PC-9 (cell line): ENCODE results near the gene CAT. TPM values are rescaled to one million over a fixed set of nuclear protein-coding genes. Genes with fewer than 3 reads are reported as not detected.
A peak's percentile ranks its signal among the peaks of the same experiment; 100 is the strongest.

Experiments
- BruUV-seq: library from RNA; stranded (reverse); fragments of 400-500 nt; replicated peaks from 2 replicates; lab custom pipeline; 2021; lab: Mats Ljungman, UMichigan
- CTCF ChIA-PET: fragments of 300-600 bp; sonication (Branson Sonifier 250); formaldehyde crosslinking; loops from one replicate; lab custom pipeline; 2022; ENCODE audit warnings: antibody characterized with exemption; lab: Charles Lee
- POLR2A ChIA-PET: fragments of 300-600 bp; sonication (Branson Sonifier 250); formaldehyde crosslinking; loops from one replicate; lab custom pipeline; 2022; ENCODE audit warnings: antibody characterized with exemption; ENCODE audit not compliant: unreplicated experiment; lab: Charles Lee
- DNase-seq, 2 experiments: peaks; one replicate each; pipeline versions ENCODE4 v3.0.0 to v3.0.0-alpha.2; 2015 to 2022; ENCODE audit warnings: mixed read lengths in 1 of 2
- H2AFZ ChIP-seq: fragments of 200-600 bp; sonication (generic); 2 replicates; pipeline ENCODE4 v1.8.1; 2017; ENCODE audit warnings: antibody characterized with exemption
- H3F3A ChIP-seq: fragments of 200-600 bp; sonication (generic); 2 replicates; pipeline ENCODE4 v1.8.1; 2017; ENCODE audit warnings: antibody characterized with exemption, mild to moderate bottlenecking, low read depth; ENCODE audit not compliant: insufficient read depth
- H3K27ac ChIP-seq: fragments of 200-600 bp; sonication (generic); 2 replicates; pipeline ENCODE4 v1.6.1; 2016; ENCODE audit warnings: mixed run types
- H3K27me3 ChIP-seq: fragments of 200-600 bp; sonication (generic); 2 replicates; pipeline ENCODE4 v1.6.1; 2016; ENCODE audit warnings: low read depth, mixed run types; ENCODE audit not compliant: insufficient read depth
- H3K36me3 ChIP-seq: fragments of 200-600 bp; sonication (generic); 2 replicates; pipeline ENCODE4 v1.6.1; 2016; ENCODE audit warnings: low read depth, mixed run types
- H3K4me1 ChIP-seq: fragments of 200-600 bp; sonication (generic); replicated peaks from 2 replicates; pipeline ENCODE4 v1.6.1; 2016; ENCODE audit warnings: mixed run types; ENCODE audit not compliant: insufficient read depth
- H3K4me2 ChIP-seq: fragments of 200-600 bp; sonication (generic); 2 replicates; pipeline ENCODE4 v1.6.1; 2017; ENCODE audit warnings: mixed run types
- H3K4me3 ChIP-seq: fragments of 200-600 bp; sonication (generic); 2 replicates; pipeline ENCODE4 v1.6.1; 2016; ENCODE audit warnings: mixed run types
- H3K79me2 ChIP-seq: fragments of 200-600 bp; sonication (generic); 2 replicates; pipeline ENCODE4 v1.6.1; 2017; ENCODE audit warnings: low read depth, mixed run types
- H3K9me2 ChIP-seq: fragments of 200-600 bp; sonication (generic); 2 replicates; pipeline ENCODE4 v1.8.1; 2017; ENCODE audit warnings: mild to moderate bottlenecking; ENCODE audit not compliant: insufficient read depth
- H3K9me3 ChIP-seq: fragments of 200-600 bp; sonication (generic); 2 replicates; pipeline ENCODE4 v1.8.1; 2016; ENCODE audit warnings: low read depth; ENCODE audit not compliant: insufficient read depth
- H4K20me1 ChIP-seq: fragments of 200-600 bp; sonication (generic); 2 replicates; pipeline ENCODE4 v1.8.1; 2017; ENCODE audit not compliant: insufficient read depth
- CTCF ChIP-seq: fragments of 200-600 bp; sonication (generic); conservative IDR thresholded peaks from 2 replicates; pipeline ENCODE4 v1.6.1; 2017; ENCODE audit warnings: mixed run types, antibody characterized with exemption, mild to moderate bottlenecking, moderate library complexity
- EZH2 ChIP-seq: fragments of 200-600 bp; sonication (generic); IDR thresholded peaks from 2 replicates; pipeline ENCODE4 v1.8.0; 2017; ENCODE audit warnings: antibody characterized with exemption, low read depth
- intact Hi-C: fragments of 100-400 bp; cut with micrococcal nuclease; formaldehyde crosslinking; loops from one replicate; pipeline ENCODE4 v1.10.0; 2022; ENCODE audit not compliant: unreplicated experiment
- total RNA-seq: library from RNA; stranded (reverse); gene quantifications from 2 replicates; pipeline ENCODE4 v1.2.3, GENCODE V29; 2021

CAT gene
- total RNA-seq, 1 experiment from 2014 or later = 63.4 TPM

- Histone ChIP-seq H2AFZ (no peak overlapping the region), H3F3A (no peaks in the 10 kb centered on the region), H3K4me2 (no peak overlapping the region), H3K79me2 (peaks cover 50% of the 10 kb centered on the region), H3K9me3 (no peaks in the 10 kb centered on the region; the same call in 1 of the 2 replicates), H3K4me1 (no peaks in the 10 kb centered on the region), H4K20me1 (no peaks in the 10 kb centered on the region), H3K9me2 (no peaks in the 10 kb centered on the region; the same call in 1 of the 2 replicates), H3K4me3 (no peak overlapping the region), H3K27me3 (no peaks in the 10 kb centered on the region), H3K36me3 (peaks cover 32% of the 10 kb centered on the region), H3K27ac (no peak overlapping the region)
- ChIA-PET POLR2A (no interaction called here), CTCF (no interaction called here)
- no TSS peak for BruUV-seq
- intact Hi-C loops = no loop called here
- TF ChIP-seq CTCF (no peak), EZH2 (no peak)
- DNase-seq = peak in 1 of 2 experiments; percentile 21
Measured at GRCh38 chr11:34447044-34447443, 8.3 kb downstream of the CAT start.

- peaks cover 38% of the 10 kb centered on the region for H3K36me3 ChIP-seq
- no peak overlapping the region for H3K4me2 ChIP-seq
- H3K27ac ChIP-seq = no peak overlapping the region
- no peaks in the 10 kb centered on the region for H3K27me3 ChIP-seq
- no peaks in the 10 kb centered on the region for H3F3A ChIP-seq
- peak in 1 of 2 experiments; percentile 27 for DNase-seq
- peaks cover 37% of the 10 kb centered on the region for H3K79me2 ChIP-seq
- H3K9me3 ChIP-seq = no peaks in the 10 kb centered on the region
- intact Hi-C loops = no loop called here
- no peak overlapping the region for H2AFZ ChIP-seq
- H3K9me2 ChIP-seq = no peaks in the 10 kb centered on the region; the same call in 1 of the 2 replicates
- no peaks in the 10 kb centered on the region for H4K20me1 ChIP-seq
- ChIA-PET CTCF (interaction anchor here (0.5 to 0.7 kb wide), 3 partner anchors 20 to 221 kb away, joined by 3 to 5 read pairs (median 3); no protein-coding TSS in a partner anchor), POLR2A (interaction anchor here (0.6 kb wide), 1 partner anchor 397 kb away, joined by 11 read pairs; the partner anchor contains the start of gene CAPRIN1)
- TF ChIP-seq EZH2 (no peak), CTCF (no peak)
- BruUV-seq = no TSS peak
- no peaks in the 10 kb centered on the region for H3K4me1 ChIP-seq
- no peak overlapping the region for H3K4me3 ChIP-seq
Measured at GRCh38 chr11:34448223-34448994, 9.7 kb downstream of the CAT start.

- Histone ChIP-seq H3K27ac (no peak overlapping the region), H3K27me3 (no peaks in the 10 kb centered on the region), H3F3A (no peaks in the 10 kb centered on the region), H3K9me2 (no peaks in the 10 kb centered on the region; the same call in 1 of the 2 replicates), H3K4me2 (no peak overlapping the region), H3K4me1 (no peaks in the 10 kb centered on the region), H4K20me1 (no peaks in the 10 kb centered on the region), H2AFZ (no peak overlapping the region), H3K9me3 (no peaks in the 10 kb centered on the region), H3K36me3 (peaks cover 44% of the 10 kb centered on the region), H3K79me2 (peaks cover 31% of the 10 kb centered on the region), H3K4me3 (no peak overlapping the region)
- BruUV-seq = no TSS peak
- TF ChIP-seq EZH2 (no peak), CTCF (no peak)
- intact Hi-C loops = no loop called here
- DNase-seq = peak in 1 of 2 experiments; percentile 4
- POLR2A ChIA-PET = no interaction called here
- CTCF ChIA-PET = interaction anchor here (0.5 kb wide), 1 partner anchor 405 kb away, joined by 3 read pairs; no protein-coding TSS in a partner anchor
Measured at GRCh38 chr11:34449013-34449412, 10.3 kb downstream of the CAT start.
